Suppressor macrophage treated with lipopolysaccharide for 4 hours (primary cell): ENCODE measurements around the gene HTN3.
"Not testable (repeated sequence)": the region's sequence is repeated elsewhere in the genome, so short reads cannot be mapped to it uniquely, and the experiment has no call there.

Experiments
- DNase-seq: peaks from one replicate; pipeline ENCODE4 v3.0.0-alpha.2; 2020

HTN3 gene

DNA sequence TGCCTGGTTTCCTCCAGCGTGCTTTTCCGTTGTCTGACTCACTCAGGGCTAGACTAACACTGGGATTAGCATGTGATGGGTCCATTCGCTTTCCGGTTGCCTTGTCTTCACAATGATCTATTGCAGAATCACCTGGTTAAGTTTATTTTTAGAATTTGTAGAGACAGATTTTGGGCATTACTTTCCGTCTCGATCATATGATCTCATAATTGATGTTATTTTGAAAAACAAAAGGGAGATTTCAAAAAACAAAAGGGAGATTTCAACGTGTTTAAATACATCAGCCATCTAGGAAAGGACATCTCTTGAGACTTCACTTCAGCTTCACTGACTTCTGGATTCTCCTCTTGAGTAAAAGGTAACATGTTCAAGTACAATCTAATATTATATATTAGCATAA lies at the start of gene HTN3:
Gene HTN3 (plus strand): TSS at position 301 of the 400 bp plus-strand sequence. CDS start 2,282 bp downstream, outside the sequence.
- not testable (repeated sequence) for DNase-seq

DNA sequence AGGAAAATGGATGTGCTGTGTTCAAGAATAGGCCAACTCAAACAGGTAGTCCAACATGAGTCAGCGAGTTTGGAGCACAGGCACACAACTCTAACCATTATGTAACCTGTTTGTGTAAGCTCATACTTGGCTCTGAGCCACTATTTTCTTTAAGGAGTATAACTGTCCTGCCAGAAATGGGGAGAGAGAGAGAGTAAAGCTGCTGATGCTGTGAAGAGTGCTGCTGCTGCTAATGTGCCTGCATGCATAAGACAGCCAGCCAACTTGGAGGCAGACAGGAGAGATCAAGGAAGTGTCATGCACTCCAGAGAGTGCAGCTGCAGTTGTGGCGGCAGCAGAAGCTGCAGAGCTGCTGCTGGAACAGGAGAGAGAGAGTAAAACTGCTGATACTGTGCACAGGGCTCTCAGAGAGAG lies 44.2 kb upstream of the HTN3 start:
- DNase-seq: no peak

DNA sequence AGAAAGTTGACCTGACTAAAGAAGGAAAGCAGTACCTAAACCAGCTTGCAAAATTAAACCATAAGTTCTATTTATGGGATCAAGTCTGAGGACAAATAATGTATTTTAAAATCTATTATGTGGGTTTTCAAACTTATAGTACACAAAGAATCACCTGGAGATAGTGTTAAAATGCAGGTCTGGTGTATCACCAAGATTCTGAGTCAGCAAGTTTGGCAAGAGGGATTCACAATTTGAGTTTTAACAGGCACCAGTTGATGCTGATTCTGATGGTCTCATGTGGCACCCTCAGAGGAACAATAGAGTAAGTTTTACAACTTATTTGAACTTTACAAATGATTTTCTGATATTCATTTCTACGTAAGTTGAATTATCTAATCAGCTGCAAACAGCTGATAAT lies 41.6 kb upstream of the HTN3 start:
- DNase-seq: no peak

DNA sequence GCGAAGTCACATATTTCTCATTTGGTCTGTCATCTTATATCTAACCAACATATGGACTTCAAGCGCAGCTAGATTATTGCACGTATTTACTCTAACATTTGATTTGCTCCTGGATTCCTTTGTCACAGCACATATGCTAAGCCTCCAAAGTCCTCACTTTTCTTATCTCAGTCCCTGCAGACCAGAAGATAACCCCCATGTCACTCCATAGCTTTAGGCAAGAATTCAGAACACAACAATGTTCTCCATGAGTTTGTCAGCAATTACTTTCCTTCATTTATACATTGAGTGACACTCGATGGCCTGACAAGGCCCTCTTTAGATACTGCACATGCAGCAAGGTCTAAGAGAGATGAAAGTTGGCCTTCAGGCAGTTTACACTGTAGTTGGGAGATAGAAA lies 37.2 kb upstream of the HTN3 start:
- DNase-seq: no peak

DNA sequence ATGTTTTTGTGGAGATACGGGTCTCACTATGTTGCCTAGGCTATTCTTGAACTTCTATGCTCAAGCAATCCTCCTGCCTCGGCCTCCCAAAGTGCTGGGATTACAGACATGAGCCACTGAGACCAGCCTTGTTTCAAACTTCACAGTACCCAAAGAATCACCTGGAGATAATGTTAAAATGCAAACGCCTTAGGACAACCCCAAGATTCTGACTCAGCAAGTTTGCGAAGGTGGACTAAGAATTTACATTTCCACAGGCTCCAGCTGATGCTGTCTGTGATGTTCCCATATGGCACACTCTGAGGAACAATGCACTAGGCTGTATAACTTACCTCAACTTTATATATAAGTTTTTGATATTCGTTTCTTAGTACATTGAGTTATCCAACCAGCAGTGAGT lies 33.5 kb upstream of the HTN3 start:
- no peak for DNase-seq

DNA sequence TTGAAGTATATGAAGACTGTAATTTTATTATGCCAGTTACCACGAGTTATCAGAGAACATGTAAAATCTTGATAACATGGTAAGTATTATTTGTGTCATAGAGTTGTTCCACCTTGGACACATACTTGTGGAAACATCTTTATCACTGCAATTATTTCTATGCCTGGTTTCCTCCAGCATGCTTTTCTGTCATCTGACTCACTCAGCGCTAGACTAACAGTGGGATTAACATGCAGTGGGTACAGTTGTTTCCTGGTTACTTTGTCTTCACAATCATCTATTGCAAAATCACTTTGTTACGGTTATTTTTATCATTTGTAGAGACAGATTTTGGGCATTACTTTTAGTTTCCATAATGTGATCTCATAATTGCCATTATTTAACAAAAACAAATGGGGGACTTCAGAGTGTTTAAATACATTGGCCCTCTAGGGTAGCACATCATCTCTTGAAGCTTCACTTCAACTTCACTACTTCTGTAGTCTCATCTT lies 32.7 kb upstream of the HTN3 start, which contains the start of gene STATH:
Gene STATH (plus strand): TSS at position 441 of the 491 bp plus-strand sequence. CDS start 2,472 bp downstream, outside the sequence.
- no peak for DNase-seq

DNA sequence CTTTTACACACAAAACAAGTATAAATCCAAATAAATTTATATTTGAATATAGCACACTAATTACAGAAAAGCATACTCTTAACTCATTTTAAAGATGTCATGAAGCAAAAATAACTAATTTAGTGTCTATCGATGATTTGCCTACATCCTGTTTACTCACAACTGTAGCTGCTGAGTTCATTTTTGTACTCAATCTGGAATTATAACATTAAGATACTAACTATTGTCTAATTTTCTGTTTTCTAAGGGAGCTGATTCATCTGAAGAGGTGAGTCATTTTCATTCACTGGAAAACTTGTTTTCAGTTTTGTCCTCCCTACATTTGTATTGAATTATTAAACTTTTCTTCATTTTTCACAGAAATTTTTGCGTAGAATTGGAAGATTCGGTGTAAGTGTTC lies 28.8 kb upstream of the HTN3 start:
- DNase-seq: no peak

DNA sequence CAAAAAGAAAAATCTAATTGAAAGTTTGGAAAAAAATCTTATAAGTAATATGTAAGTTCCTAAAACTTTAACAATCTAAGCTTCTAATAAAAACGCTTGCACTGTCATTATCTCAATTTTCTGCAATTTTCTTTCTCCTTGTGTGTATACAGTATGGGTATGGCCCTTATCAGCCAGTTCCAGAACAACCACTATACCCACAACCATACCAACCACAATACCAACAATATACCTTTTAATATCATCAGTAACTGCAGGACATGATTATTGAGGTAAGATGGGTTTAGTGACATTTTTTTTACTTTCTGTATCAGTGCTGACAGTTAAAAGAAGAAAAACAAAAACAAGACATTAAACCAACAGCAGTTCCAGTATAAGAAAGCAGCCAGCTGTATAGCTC lies 27.5 kb upstream of the HTN3 start:
- DNase-seq: no peak

DNA sequence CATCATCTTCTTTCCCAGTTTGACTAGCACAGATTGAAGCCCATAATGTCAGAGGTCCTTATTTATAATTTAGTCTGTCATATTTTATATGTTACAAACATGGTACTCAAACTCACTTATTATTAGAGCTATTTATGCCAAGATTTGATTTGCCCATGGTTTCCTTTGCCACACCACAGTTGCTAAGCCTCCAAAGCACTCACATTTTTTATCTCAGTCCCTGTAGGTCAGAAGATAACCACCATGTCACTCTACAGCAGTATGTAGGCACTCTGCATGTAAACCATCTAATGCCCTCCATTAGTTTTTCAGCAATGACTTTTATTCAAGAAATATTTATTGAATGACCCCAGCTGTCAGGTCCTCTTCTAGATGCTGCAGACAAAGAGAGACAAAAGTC lies 25.8 kb upstream of the HTN3 start:
- no peak for DNase-seq

DNA sequence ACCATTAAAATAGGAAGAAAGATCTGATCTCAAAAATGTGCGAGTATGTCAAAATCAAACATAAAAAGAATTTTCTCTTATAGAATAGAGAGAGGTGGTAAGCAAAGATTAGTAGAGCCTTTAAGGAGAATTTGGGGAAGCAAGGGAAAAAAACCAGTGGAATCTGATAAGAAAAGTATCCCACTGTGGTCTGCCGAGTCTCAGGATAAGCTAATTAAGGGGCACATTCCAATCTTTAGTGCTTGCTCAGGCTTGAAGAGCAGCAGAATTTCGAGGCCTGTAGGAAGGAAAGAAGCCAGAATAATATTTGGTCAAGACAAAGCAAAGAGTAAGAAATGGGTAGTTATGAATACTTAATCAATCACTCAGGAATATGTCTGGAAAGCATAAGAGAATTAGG lies 19.5 kb upstream of the HTN3 start:
- no peak for DNase-seq

DNA sequence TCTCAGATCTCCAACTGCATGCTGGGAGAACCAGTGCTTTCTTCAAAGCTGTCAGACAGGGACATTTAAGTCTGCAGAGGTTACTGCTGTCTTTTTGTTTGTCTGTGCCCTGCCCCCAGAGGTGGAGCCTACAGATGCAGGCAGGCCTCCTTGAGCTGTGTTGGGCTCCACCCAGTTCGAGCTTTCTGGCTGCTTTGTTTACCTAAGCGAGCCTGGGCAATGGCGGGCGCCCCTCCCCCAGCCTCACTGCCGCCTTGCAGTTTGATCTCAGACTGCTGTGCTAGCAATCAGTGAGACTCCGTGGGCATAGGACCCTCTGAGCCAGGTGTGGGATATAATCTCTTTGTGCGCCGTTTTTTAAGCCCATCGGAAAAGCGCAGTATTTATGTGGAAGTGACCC lies 9.3 kb upstream of the HTN3 start:
- not testable (repeated sequence) for DNase-seq

DNA sequence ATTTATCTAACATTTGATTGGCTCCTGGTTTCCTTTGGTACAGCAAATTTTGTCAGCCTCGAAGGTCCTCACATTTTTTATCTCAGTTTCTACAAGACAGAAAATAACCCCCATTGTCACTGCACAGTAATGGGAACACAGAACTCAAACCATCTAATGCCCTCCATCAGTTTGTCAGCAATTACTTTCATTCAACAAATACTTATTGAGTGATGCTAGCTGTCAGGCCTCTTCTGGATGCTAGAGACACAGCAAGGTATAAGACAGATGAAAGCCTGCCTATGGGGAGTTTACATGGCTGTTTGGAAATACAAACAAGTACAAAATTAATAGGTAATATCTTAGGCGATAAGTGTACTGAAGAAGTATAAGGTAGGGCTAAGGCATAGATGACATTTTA lies 5.0 kb upstream of the HTN3 start:
- DNase-seq: no peak

DNA sequence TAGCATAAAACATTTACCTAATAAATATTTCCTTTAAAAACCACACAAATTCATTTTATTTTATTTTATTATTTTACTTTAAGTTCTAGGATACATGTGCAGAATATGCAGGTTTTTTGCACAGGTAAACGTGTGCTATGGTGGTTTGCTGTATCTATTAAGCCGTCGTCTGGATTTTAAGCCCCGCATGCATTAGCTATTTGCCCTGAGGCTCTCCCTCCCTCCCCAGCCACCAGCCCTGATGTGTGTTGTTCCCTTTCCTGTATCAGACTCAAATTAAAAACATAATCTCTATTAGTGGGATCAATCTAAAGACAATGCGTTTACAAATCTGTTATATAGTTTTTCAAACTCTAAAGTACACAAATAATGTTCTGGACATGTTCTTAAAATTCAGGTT lies 1.2 kb upstream of the HTN3 start:
- DNase-seq: no peak

DNA sequence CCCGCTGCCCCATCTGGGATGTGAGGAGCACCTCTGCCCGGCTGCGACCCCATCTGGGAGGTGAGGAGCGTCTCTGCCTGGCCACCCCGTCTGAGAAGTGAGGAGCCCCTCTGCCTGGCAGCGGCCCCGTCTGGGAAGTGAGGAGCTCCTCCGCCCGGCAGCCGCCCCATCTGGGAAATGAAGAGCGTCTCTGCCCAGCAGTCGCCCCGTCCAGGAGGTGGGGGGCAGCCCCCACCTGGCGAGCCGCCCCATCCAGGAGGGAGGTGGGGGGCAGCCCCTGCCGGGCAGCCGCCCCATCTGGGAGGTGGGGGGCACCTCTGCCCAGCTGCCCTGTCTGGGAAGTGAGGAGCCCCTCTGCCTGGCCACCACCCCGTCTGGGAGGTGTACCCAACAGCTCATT lies 9.3 kb downstream of the HTN3 start:
- DNase-seq: not testable (repeated sequence)

DNA sequence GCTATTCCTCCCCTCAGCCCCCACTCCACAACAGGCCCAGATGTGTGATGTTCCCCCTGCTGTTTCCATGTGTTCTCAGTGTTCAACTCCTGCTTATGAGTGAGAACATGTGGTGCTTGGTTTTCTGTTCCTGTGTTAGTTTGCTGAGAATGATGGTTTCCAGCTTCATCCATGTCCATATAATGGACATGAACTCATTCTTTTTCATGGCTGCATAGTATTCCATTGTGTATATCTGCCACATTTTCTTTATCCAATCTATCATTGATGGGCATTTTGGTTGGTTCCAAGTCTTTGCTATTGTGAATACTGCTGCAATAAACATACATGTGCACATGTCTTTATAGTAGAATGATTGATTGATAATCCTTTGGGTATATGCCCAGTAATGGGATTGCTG lies 11.7 kb downstream of the HTN3 start:
- not testable (repeated sequence) for DNase-seq

DNA sequence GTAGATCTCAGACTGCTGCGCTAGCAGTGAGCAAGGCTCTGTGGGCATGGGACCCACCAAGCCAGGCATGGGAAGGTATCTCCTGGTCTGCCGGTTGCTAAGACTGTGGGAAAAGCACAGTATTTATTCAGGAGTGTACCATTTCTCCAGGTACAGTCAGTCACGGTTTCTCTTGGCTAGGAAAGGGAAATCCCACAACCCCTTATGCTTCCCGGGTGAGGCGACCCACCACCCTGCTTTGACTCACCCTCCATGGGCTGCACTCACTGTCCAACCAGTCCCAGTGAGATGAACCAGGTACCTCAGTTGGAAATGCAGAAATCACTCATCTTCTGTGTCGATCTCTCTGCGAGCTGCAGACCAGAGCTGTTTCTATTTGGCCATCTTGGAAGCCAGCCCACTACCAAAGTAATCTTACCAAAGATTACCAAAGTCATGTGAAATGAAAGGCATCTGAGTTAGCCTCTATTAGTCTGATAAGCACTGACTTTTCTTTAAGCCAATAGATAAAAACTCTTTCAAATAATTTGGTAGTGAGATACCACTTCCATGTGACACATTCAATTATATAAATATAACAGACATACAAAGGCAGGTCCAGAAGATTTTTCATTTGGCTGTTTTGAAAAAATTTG lies 13.5 kb downstream of the HTN3 start:
- no peak for DNase-seq

DNA sequence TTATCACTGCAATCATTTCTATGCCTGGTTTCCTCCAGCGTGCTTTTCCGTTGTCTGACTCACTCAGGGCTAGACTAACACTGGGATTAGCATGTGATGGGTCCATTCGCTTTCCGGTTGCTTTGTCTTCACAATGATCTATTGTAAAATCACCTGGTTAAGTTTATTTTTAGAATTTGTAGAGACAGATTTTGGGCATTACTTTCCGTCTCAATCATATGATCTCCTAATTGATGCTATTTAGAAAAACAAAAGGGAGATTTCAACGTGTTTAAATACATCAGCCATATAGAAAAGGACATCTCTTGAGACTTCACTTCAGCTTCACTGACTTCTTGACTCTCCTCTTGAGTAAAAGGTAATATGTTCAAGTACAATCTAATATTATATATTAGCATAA lies 21.9 kb downstream of the HTN3 start, which contains the start of gene HTN1:
Gene HTN1 (plus strand): TSS at position 301 of the 400 bp plus-strand sequence. CDS start 2,639 bp downstream, outside the sequence.
- not testable (repeated sequence) for DNase-seq

DNA sequence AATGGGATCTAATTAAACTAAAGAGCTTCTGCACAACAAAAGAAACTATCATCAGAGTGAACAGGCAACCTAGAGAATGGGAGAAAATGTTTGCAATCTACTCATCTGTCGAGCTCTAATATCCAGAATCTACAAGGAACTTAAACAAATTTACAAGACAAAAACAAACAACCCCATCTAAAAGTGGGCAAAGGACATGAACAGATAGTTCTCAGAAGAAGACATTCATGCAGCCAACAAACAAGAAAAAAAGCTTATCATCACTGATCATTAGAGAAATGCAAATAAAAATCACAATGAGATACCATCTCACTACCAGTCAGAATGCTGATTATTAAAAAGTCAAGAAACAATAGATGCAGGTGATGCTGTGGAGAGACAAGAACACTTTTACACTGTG lies 28.3 kb downstream of the HTN3 start:
- not testable (repeated sequence) for DNase-seq

DNA sequence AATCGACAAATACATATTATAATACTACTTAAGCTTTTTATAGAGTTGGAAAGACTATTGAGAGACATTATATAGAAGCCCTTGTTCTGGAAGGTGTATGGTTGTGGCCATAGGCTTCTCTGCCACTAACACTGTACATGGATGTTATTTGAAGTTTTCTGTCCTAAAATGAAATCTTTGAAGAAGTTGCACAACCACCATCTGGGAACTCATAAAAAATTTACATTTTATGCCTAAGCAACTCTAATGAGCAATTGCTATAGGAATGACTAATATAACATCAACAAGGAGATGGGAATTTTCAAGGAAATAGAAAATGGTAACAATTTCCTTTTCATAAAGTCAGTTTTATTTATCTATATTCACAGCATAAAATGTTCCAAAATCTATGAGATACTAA lies 29.4 kb downstream of the HTN3 start:
- no peak for DNase-seq

DNA sequence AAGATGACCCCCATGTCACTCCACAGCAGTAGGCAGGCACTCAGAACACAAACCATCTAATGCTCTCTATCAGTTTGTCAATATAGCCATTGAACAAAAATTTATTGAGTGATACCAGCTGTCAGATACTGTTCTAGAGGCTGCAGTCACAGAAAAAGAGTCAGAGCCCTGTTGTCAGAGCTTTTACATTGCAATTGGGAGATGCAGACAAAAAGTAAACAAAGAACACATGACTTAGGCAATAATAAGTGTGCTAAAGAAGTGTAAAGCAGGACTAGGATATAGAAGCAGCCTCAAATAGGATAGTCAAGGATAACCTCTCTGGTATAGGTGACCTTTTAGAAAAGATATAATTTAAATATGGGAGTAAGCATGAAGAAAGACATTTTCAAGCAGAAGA lies 30.9 kb downstream of the HTN3 start:
- DNase-seq: no peak

DNA sequence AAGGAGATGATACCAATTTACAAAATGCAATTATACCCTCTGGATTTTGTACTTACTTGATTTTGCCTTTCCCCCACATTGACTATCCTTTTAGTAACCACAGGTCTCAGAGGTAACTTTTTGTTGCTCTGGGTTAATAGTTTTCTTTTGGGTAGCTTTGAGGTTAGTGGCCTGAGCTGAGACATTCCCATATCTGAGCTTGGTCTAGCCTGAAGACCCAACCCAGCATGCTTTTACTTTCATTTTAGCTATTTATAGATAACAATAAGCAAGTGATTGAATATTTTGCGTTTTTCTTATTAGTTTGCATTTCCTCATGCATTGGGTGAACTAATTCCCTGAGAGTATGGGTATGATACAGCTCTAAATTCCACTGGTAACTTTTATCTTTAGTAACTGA lies 33.7 kb downstream of the HTN3 start:
- no peak for DNase-seq

DNA sequence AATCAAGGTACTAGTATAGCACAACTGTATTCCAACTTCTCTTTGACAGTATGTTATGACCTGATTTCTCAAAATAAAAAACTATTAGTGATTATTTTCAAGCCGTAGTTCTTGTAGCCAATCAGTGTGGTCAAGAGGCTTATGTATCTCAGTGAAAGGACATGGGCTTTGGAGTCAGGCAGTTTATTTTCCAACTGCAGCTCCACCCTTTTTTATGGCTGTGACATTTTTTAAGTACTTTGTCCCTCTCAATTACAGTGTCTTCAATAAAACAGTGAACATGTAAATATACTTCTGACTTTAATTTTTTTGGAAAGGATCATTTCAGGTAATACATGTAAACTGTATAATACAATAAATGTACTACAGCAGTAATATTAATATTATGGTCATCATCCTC lies 51.9 kb downstream of the HTN3 start:
- DNase-seq: no peak
